Ishikawa (cell line): ENCODE measurements around the gene PLXDC2.

Experiments used
- CEBPB ChIP-seq: IDR thresholded peaks from 2 replicates; pipeline ENCODE4 v1.6.1; 2012
- CREB1 ChIP-seq: IDR thresholded peaks from 2 replicates; pipeline ENCODE4 v1.6.1; 2012; ENCODE audit warnings: low read depth
- EGR1 ChIP-seq: IDR thresholded peaks from 2 replicates; pipeline ENCODE4 v1.6.1; 2012
- EP300 ChIP-seq: IDR thresholded peaks from 2 replicates; pipeline ENCODE4 v1.6.1; 2012; ENCODE audit warnings: borderline replicate concordance
- FOXM1 ChIP-seq: IDR thresholded peaks from 2 replicates; pipeline ENCODE4 v1.6.1; 2012; ENCODE audit warnings: low read depth, borderline replicate concordance
- MAX ChIP-seq: IDR thresholded peaks from 2 replicates; pipeline ENCODE4 v1.6.1; 2012
- NFIC ChIP-seq: IDR thresholded peaks from 2 replicates; pipeline ENCODE4 v1.6.1; 2012
- RAD21 ChIP-seq: IDR thresholded peaks from 2 replicates; pipeline ENCODE4 v1.6.1; 2012; ENCODE audit warnings: low read depth
- REST ChIP-seq: IDR thresholded peaks from 2 replicates; pipeline ENCODE4 v1.6.1; 2012; ENCODE audit warnings: low read depth, mild to moderate bottlenecking
- TAF1 ChIP-seq: IDR thresholded peaks from 2 replicates; pipeline ENCODE4 v1.6.1; 2012; ENCODE audit warnings: low read depth, mild to moderate bottlenecking
- TCF12 ChIP-seq: IDR thresholded peaks from 2 replicates; pipeline ENCODE4 v1.6.1; 2012; ENCODE audit warnings: low read depth
- TEAD4 ChIP-seq: IDR thresholded peaks from 2 replicates; pipeline ENCODE4 v1.6.1; 2012
- USF1 ChIP-seq: IDR thresholded peaks from 2 replicates; pipeline ENCODE4 v1.6.1; 2012
- YY1 ChIP-seq: IDR thresholded peaks from 2 replicates; pipeline ENCODE4 v1.6.1; 2012; ENCODE audit warnings: low read depth
- ZBTB7A ChIP-seq: IDR thresholded peaks from 2 replicates; pipeline ENCODE4 v1.6.1; 2012; ENCODE audit warnings: low read depth

The PLXDC2 gene

GRCh38 chr10:19931894-19932590 is 115.8 kb downstream of the PLXDC2 start:
- TF ChIP-seq USF1 (no peak), NFIC (no peak), EP300 (no peak), TEAD4 (no peak), MAX (no peak), EGR1 (no peak), ZBTB7A (no peak), FOXM1 (no peak), CREB1 (no peak), TAF1 (no peak), RAD21 (no peak), CEBPB (no peak), TCF12 (no peak), YY1 (no peak), REST (no peak)

- TF ChIP-seq TCF12 (no peak), CREB1 (no peak), MAX (no peak), TAF1 (no peak), EGR1 (no peak)
These were observed 116.7 kb downstream of the PLXDC2 start for GRCh38 chr10:19932806-19933371.

GRCh38 chr10:19933772-19934171 is 117.5 kb downstream of the PLXDC2 start:
- TF ChIP-seq USF1, result no peak
- no peak for TF ChIP-seq YY1
- TF ChIP-seq EP300, result no peak
- TF ChIP-seq TEAD4, result no peak
- no peak for TF ChIP-seq TAF1
- no peak for TF ChIP-seq RAD21
- TF ChIP-seq TCF12, result no peak
- no peak for TF ChIP-seq MAX
- no peak for TF ChIP-seq CREB1
- no peak for TF ChIP-seq FOXM1

- TF ChIP-seq TEAD4 (no peak), ZBTB7A (no peak), TCF12 (no peak), EP300 (no peak), NFIC (no peak), CEBPB (no peak), YY1 (no peak), TAF1 (no peak), REST (no peak), FOXM1 (no peak), USF1 (no peak), EGR1 (no peak), CREB1 (no peak)
These were observed 118.9 kb downstream of the PLXDC2 start for GRCh38 chr10:19935176-19935575.

GRCh38 chr10:19936289-19936688 is 120.1 kb downstream of the PLXDC2 start:
- TF ChIP-seq TCF12 (no peak), EGR1 (no peak), USF1 (no peak), TAF1 (no peak), CREB1 (no peak), YY1 (no peak), MAX (no peak), TEAD4 (no peak), RAD21 (no peak), EP300 (no peak), FOXM1 (no peak), ZBTB7A (no peak), NFIC (no peak), REST (no peak), CEBPB (no peak)
